Stimulated activated naive CD4-positive, alpha-beta T cell (primary cell): Measurements from ENCODE around the gene SSC4D.
"Not testable (repeated sequence)": the region's sequence is repeated elsewhere in the genome, so short reads cannot be mapped to it uniquely, and the experiment has no call there.

Source experiments
- DNase-seq, 6 experiments: peaks; one replicate each; lab custom pipeline; 2025; lab: John Stamatoyannopoulos, UW

SSC4D gene

GRCh38 chr7:76383089-76383944, 26.2 kb downstream of the SSC4D start:
- no peak for DNase-seq

GRCh38 chr7:76381814-76382213, 27.7 kb downstream of the SSC4D start:
- DNase-seq = no peak

- DNase-seq = no peak
Measured at GRCh38 chr7:76380623-76380966, 28.9 kb downstream of the SSC4D start.

- DNase-seq = no peak
Measured at GRCh38 chr7:76377186-76377918, 32.1 kb downstream of the SSC4D start.

GRCh38 chr7:76375251-76375650, 34.2 kb downstream of the SSC4D start:
- no peak for DNase-seq

GRCh38 chr7:76372984-76373833, 36.3 kb downstream of the SSC4D start:
- DNase-seq = no peak

- DNase-seq = no peak
Measured at GRCh38 chr7:76371396-76371795, 38.1 kb downstream of the SSC4D start.

- DNase-seq = no peak
Measured at GRCh38 chr7:76369018-76369417, 40.5 kb downstream of the SSC4D start.

GRCh38 chr7:76368190-76368589, 41.3 kb downstream of the SSC4D start:
- no peak for DNase-seq

- DNase-seq = no peak
Measured at GRCh38 chr7:76364198-76364584, 45.3 kb downstream of the SSC4D start.

GRCh38 chr7:76363754-76364153, 45.7 kb downstream of the SSC4D start:
- not testable (repeated sequence) for DNase-seq

- DNase-seq = peak in 1 of 6 experiments; percentile 29
Measured at GRCh38 chr7:76359978-76360638, 49.4 kb downstream of the SSC4D start.

GRCh38 chr7:76359111-76359977, 50.2 kb downstream of the SSC4D start:
- DNase-seq = peak; percentile 89 to 99 (median 94)

- peak in 5 of 6 experiments; percentile 88 to 99 (median 91) for DNase-seq
Measured at GRCh38 chr7:76358481-76359110, 50.9 kb downstream of the SSC4D start, which contains the start of gene YWHAG. Gene YWHAG (minus strand): TSS chr7:76358991. CDS start chr7:76358808, 183 bp downstream.

- peak; percentile 35 to 68 (median 56) for DNase-seq
Measured at GRCh38 chr7:76358011-76358480, 51.5 kb downstream of the SSC4D start.

- no peak for DNase-seq
Measured at GRCh38 chr7:76357475-76358010, 52.0 kb downstream of the SSC4D start.

- DNase-seq = no peak
Measured at GRCh38 chr7:76356823-76357222, 52.7 kb downstream of the SSC4D start.

- DNase-seq = no peak
Measured at GRCh38 chr7:76356115-76356514, 53.4 kb downstream of the SSC4D start.

GRCh38 chr7:76354981-76355730, 54.3 kb downstream of the SSC4D start:
- no peak for DNase-seq
